HCT116 (cell line): ENCODE results near the gene BPIFB3.

Source experiments
- CBX3 ChIP-seq: IDR thresholded peaks from 2 replicates; pipeline ENCODE4 v1.6.1; 2012; ENCODE audit warnings: low read depth
- CEBPB ChIP-seq: IDR thresholded peaks from 2 replicates; pipeline ENCODE4 v1.6.1; 2012; ENCODE audit warnings: low read depth
- CTCF ChIP-seq, 3 experiments: fragments of 200-600 bp in 1 of 3; sonication (generic) in 1 of 3; IDR thresholded peaks in 2 of 3; conservative IDR thresholded peaks in 1 of 3; 2 replicates each; pipeline ENCODE4 v1.5.1; 2012 to 2017; ENCODE audit warnings: low read depth in 2 of 3, low read length in 2 of 3, antibody characterized with exemption in 1 of 3, borderline replicate concordance in 1 of 3, control low read depth in 1 of 3, mild to moderate bottlenecking in 1 of 3, mixed read lengths in 1 of 3, mixed run types in 1 of 3, moderate library complexity in 1 of 3; ENCODE audit not compliant: insufficient read depth in 1 of 3
- EZH2phosphoT487 ChIP-seq: fragments of 200-600 bp; IDR thresholded peaks from 2 replicates; pipeline ENCODE4 v1.6.1; 2018; ENCODE audit warnings: antibody characterized with exemption, borderline replicate concordance
- JUND ChIP-seq: IDR thresholded peaks from 2 replicates; pipeline ENCODE4 v1.6.1; 2012
- POLR2A ChIP-seq: IDR thresholded peaks from 2 replicates; pipeline ENCODE4 v1.7.0; 2011; ENCODE audit warnings: borderline replicate concordance; ENCODE audit not compliant: insufficient read depth, insufficient read length; ENCODE audit errors: extremely low read depth
- RAD21 ChIP-seq: IDR thresholded peaks from 2 replicates; pipeline ENCODE4 v1.6.1; 2012; ENCODE audit warnings: low read depth, mild to moderate bottlenecking

DNA sequence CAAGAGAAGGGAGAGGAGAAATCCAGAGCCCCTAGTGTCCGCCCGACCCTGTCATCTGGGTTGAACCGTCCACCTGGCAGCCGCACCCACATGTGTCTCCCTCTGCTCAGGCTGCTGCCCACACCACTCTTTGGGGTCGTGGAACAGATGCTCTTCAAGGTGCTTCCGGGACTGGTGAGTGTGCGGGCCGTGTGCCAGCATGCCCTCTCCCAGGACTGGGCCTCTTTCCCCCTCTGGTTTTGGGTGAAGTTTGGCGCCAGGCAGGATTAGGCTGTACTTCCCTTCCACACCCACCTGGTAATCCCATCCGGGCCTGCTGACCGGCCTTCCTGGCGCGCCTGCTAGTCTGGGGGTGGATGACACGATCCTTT, 7.9 kb downstream of the BPIFB3 start:
- no peak for TF ChIP-seq RAD21
- TF ChIP-seq CEBPB = no peak
- no peak for TF ChIP-seq POLR2A
- no peak for TF ChIP-seq CTCF (IDR thresholded peaks at IDR 0.05 in 2 of 3, conservative IDR thresholded peaks at IDR 0.05 in 1 of 3; ENCODE audit: borderline replicate concordance in 1 of 3, insufficient read depth in 1 of 3, low read depth in 2 of 3, low read length in 2 of 3)
- TF ChIP-seq CBX3 = no peak
- TF ChIP-seq EZH2phosphoT487 = no peak
- TF ChIP-seq JUND = no peak
